H9 (cell line): ENCODE data around the gene MCF2L. TPM values are rescaled to one million over a fixed set of nuclear protein-coding genes. Genes with fewer than 3 reads are reported as not detected.

ENCODE experiments used
- DNase-seq: peaks from one replicate; pipeline ENCODE4 v3.0.0-alpha.2; 2017
- H2AFZ ChIP-seq: one replicate; pipeline ENCODE4 v1.6.1; 2013; ENCODE audit warnings: mild to moderate bottlenecking, low read length, control low read depth, moderate library complexity
- H2AK5ac ChIP-seq: 2 replicates; pipeline ENCODE4 v1.6.1; 2013; ENCODE audit warnings: low read length, control low read depth, mixed read lengths; ENCODE audit not compliant: insufficient read length
- H2BK120ac ChIP-seq: one replicate; pipeline ENCODE4 v1.6.1; 2013; ENCODE audit warnings: low read depth, mild to moderate bottlenecking, low read length, control low read depth, inconsistent platforms; ENCODE audit not compliant: poor library complexity, severe bottlenecking
- H2BK12ac ChIP-seq: 2 replicates; pipeline ENCODE4 v1.6.1; 2013; ENCODE audit warnings: low read length, control low read depth, mixed read lengths, low read depth; ENCODE audit not compliant: insufficient read length
- H2BK15ac ChIP-seq: 2 replicates; pipeline ENCODE4 v1.6.1; 2013; ENCODE audit warnings: low read depth, low read length, control low read depth
- H2BK20ac ChIP-seq: one replicate; pipeline ENCODE4 v1.6.1; 2013; ENCODE audit warnings: low read depth, mild to moderate bottlenecking, low read length, control low read depth, inconsistent platforms; ENCODE audit not compliant: poor library complexity, severe bottlenecking
- H2BK5ac ChIP-seq: 2 replicates; pipeline ENCODE4 v1.6.1; 2013; ENCODE audit warnings: low read length, control low read depth, mixed read lengths; ENCODE audit not compliant: insufficient read length
- H3K14ac ChIP-seq: 2 replicates; pipeline ENCODE4 v1.6.1; 2013; ENCODE audit warnings: low read length, control low read depth; ENCODE audit not compliant: insufficient read depth
- H3K18ac ChIP-seq: 2 replicates; pipeline ENCODE4 v1.6.1; 2013; ENCODE audit warnings: low read depth, mild to moderate bottlenecking, mixed read lengths, low read length, control low read depth; ENCODE audit not compliant: insufficient read length
- H3K23ac ChIP-seq: 2 replicates; pipeline ENCODE4 v1.6.1; 2013; ENCODE audit warnings: low read length, control low read depth, mixed read lengths, low read depth; ENCODE audit not compliant: insufficient read length
- H3K23me2 ChIP-seq: 2 replicates; pipeline ENCODE4 v1.6.1; 2013; ENCODE audit warnings: low read depth, mild to moderate bottlenecking, mixed read lengths, low read length, control low read depth; ENCODE audit not compliant: insufficient read length, poor library complexity, severe bottlenecking
- H3K27ac ChIP-seq: 2 replicates; pipeline ENCODE4 v1.5.1; 2013; ENCODE audit warnings: low read length, control low read depth, mixed read lengths, low read depth; ENCODE audit not compliant: insufficient read length
- H3K27me3 ChIP-seq: 2 replicates; pipeline ENCODE4 v1.6.1; 2013; ENCODE audit warnings: low read length, control low read depth, inconsistent platforms; ENCODE audit not compliant: insufficient read depth
- H3K4ac ChIP-seq: 2 replicates; pipeline ENCODE4 v1.6.1; 2013; ENCODE audit warnings: low read depth, mild to moderate bottlenecking, control low read depth, inconsistent platforms, low read length, moderate library complexity
- H3K4me1 ChIP-seq: 2 replicates; pipeline ENCODE4 v1.6.1; 2013; ENCODE audit warnings: low read length, control low read depth, inconsistent platforms; ENCODE audit not compliant: insufficient read depth
- H3K4me2 ChIP-seq: 2 replicates; pipeline ENCODE4 v1.6.1; 2013; ENCODE audit warnings: low read length, control low read depth, mixed read lengths; ENCODE audit not compliant: insufficient read length, insufficient read depth
- H3K56ac ChIP-seq: 2 replicates; pipeline ENCODE4 v1.6.1; 2013; ENCODE audit warnings: low read depth, mild to moderate bottlenecking, mixed read lengths, low read length, control low read depth; ENCODE audit not compliant: insufficient read length
- H3K79me1 ChIP-seq: 2 replicates; pipeline ENCODE4 v1.6.1; 2013; ENCODE audit warnings: low read depth, mild to moderate bottlenecking, moderate library complexity, low read length, control low read depth, inconsistent platforms; ENCODE audit not compliant: insufficient read depth, poor library complexity, severe bottlenecking
- H3K79me2 ChIP-seq: 2 replicates; pipeline ENCODE4 v1.6.1; 2013; ENCODE audit warnings: low read length, control low read depth, inconsistent platforms; ENCODE audit not compliant: insufficient read depth
- H3K9ac ChIP-seq: 2 replicates; pipeline ENCODE4 v1.6.1; 2013; ENCODE audit warnings: low read length, control low read depth, mixed read lengths; ENCODE audit not compliant: insufficient read length; ENCODE audit errors: extremely low read depth
- H3K9me3 ChIP-seq: one replicate; pipeline ENCODE4 v1.6.1; 2013; ENCODE audit warnings: low read depth, low read length, inconsistent platforms; ENCODE audit not compliant: control insufficient read depth
- H3T11ph ChIP-seq: one replicate; pipeline ENCODE4 v1.6.1; 2013; ENCODE audit warnings: mild to moderate bottlenecking, low read length, control low read depth, inconsistent platforms
- H4K20me1 ChIP-seq: one replicate; pipeline ENCODE4 v1.6.1; 2013; ENCODE audit not compliant: control insufficient read depth, insufficient read length, insufficient read depth
- H4K5ac ChIP-seq: 2 replicates; pipeline ENCODE4 v1.6.1; 2013; ENCODE audit warnings: low read depth, mild to moderate bottlenecking, mixed read lengths, low read length, control low read depth; ENCODE audit not compliant: insufficient read length
- H4K8ac ChIP-seq: replicated peaks from 2 replicates; pipeline ENCODE4 v1.6.1; 2013; ENCODE audit warnings: low read length, control low read depth, mixed read lengths, low read depth; ENCODE audit not compliant: insufficient read length
- H4K91ac ChIP-seq: 2 replicates; pipeline ENCODE4 v1.6.1; 2013; ENCODE audit warnings: low read depth, mild to moderate bottlenecking, moderate library complexity, mixed read lengths, low read length, control low read depth; ENCODE audit not compliant: insufficient read length
- H3K27ac Mint-ChIP-seq, 3 experiments: 2 replicates in 2 of 3; 3 replicates in 1 of 3; pipeline ENCODE4 v1.8.0; 2020 to 2021; ENCODE audit warnings: mixed read lengths in 3 of 3, mild to moderate bottlenecking in 1 of 3, moderate library complexity in 1 of 3
- H3K27me3 Mint-ChIP-seq: 2 replicates; pipeline ENCODE4 v1.8.0; 2021; ENCODE audit warnings: low read depth, mild to moderate bottlenecking, moderate library complexity, mixed read lengths
- H3K36me3 Mint-ChIP-seq, 3 experiments: 2 replicates in 2 of 3; 3 replicates in 1 of 3; pipeline ENCODE4 v1.8.0; 2020 to 2021; ENCODE audit warnings: low read depth in 3 of 3, mixed read lengths in 3 of 3; ENCODE audit not compliant: insufficient read depth in 1 of 3
- H3K4me1 Mint-ChIP-seq, 2 experiments: 2 replicates each; pipeline ENCODE4 v1.8.0; 2020; ENCODE audit warnings: mixed read lengths in 2 of 2
- H3K4me3 Mint-ChIP-seq, 2 experiments: 2 replicates in 1 of 2; 3 replicates in 1 of 2; pipeline ENCODE4 v1.8.0; 2020 to 2021; ENCODE audit warnings: mild to moderate bottlenecking in 2 of 2, mixed read lengths in 2 of 2, moderate library complexity in 1 of 2
- H3K9me3 Mint-ChIP-seq, 2 experiments: 2 replicates in 1 of 2; 3 replicates in 1 of 2; pipeline ENCODE4 v1.8.0; 2020; ENCODE audit warnings: mild to moderate bottlenecking in 2 of 2, mixed read lengths in 2 of 2, moderate library complexity in 1 of 2
- WGBS: extraction: QIAGEN DNeasy Blood & Tissue Kit; methylation state at CpG from one replicate; pipeline ENCODE4 v1.1.7; 2013; ENCODE audit warnings: missing lambda C conversion rate, low lambda C conversion rate, mixed read lengths; ENCODE audit not compliant: insufficient read length; ENCODE audit errors: extremely low coverage; 5-methylcytosine and 5-hydroxymethylcytosine counted together
- total RNA-seq: library from RNA; stranded (reverse); gene quantifications from 2 replicates; pipeline ENCODE4 v1.2.1, GENCODE V29; 2021
- TF ChIP-seq, protein P1 (sequence below): fragments of 200-600 bp; sonication (generic); conservative IDR thresholded peaks from 3 replicates; pipeline ENCODE4 v1.8.0; 2021; ENCODE audit warnings: antibody characterized with exemption, mild to moderate bottlenecking

Gene MCF2L
- total RNA-seq, 1 experiment from 2014 or later: 18.5 TPM

- TF ChIP-seq, protein P1, sequence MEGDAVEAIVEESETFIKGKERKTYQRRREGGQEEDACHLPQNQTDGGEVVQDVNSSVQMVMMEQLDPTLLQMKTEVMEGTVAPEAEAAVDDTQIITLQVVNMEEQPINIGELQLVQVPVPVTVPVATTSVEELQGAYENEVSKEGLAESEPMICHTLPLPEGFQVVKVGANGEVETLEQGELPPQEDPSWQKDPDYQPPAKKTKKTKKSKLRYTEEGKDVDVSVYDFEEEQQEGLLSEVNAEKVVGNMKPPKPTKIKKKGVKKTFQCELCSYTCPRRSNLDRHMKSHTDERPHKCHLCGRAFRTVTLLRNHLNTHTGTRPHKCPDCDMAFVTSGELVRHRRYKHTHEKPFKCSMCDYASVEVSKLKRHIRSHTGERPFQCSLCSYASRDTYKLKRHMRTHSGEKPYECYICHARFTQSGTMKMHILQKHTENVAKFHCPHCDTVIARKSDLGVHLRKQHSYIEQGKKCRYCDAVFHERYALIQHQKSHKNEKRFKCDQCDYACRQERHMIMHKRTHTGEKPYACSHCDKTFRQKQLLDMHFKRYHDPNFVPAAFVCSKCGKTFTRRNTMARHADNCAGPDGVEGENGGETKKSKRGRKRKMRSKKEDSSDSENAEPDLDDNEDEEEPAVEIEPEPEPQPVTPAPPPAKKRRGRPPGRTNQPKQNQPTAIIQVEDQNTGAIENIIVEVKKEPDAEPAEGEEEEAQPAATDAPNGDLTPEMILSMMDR: no peak
- no peaks in the 10 kb centered on the region for H3K79me2 ChIP-seq
- no peaks in the 10 kb centered on the region for H3K4me1 ChIP-seq
- DNase-seq: no peak
- H3K9me3 ChIP-seq: no peaks in the 10 kb centered on the region
- no peaks in the 10 kb centered on the region for H3K79me1 ChIP-seq
- no peak overlapping the region for H3K4me2 ChIP-seq
- no peaks in the 10 kb centered on the region for H3K27me3 ChIP-seq
- Mint-ChIP-seq H3K27me3 (peaks cover 4% of the 10 kb centered on the region), H3K4me3 (no peak overlapping the region), H3K9me3 (peaks cover 10 to 15% of the 10 kb centered on the region in 2 experiments; a peak in 4 of 5 replicates), H3K4me1 (peaks cover 2% of the 10 kb centered on the region in 2 experiments; a peak in 2 of 4 replicates), H3K27ac (peak overlapping the region in 1 of 3 experiments; percentile 82; a peak in 1 of 7 replicates), H3K36me3 (peaks cover 0 to 4% (median 3%) of the 10 kb centered on the region in 3 experiments; a peak in 4 of 7 replicates)
- no peak overlapping the region for H4K91ac ChIP-seq
- H2AFZ ChIP-seq: no peak overlapping the region
- H3K14ac ChIP-seq: no peak overlapping the region; the same call in 1 of the 2 replicates
- H3K18ac ChIP-seq: no peak overlapping the region
- no peak overlapping the region for H2BK5ac ChIP-seq
- H4K5ac ChIP-seq: no peak overlapping the region
- no peaks in the 10 kb centered on the region for H3K23me2 ChIP-seq
- H3K23ac ChIP-seq: no peak overlapping the region
- H3K4ac ChIP-seq: no peak overlapping the region
- no peaks in the 10 kb centered on the region for H4K20me1 ChIP-seq
- H3K9ac ChIP-seq: no peak overlapping the region
- H2BK15ac ChIP-seq: no peak overlapping the region
- no peak overlapping the region for H3T11ph ChIP-seq
- no CpG with 5 or more reads among the region's 14 CpGs for WGBS
- H4K8ac ChIP-seq: no peak overlapping the region
- no peak overlapping the region for H2BK20ac ChIP-seq
- H2BK12ac ChIP-seq: no peak overlapping the region
- no peak overlapping the region for H2AK5ac ChIP-seq
- H3K56ac ChIP-seq: no peak overlapping the region
- no peak overlapping the region for H2BK120ac ChIP-seq
- no peak overlapping the region for H3K27ac ChIP-seq
Observed at GRCh38 chr13:113036401-113036800, 67.4 kb downstream of the MCF2L start.
